Fibroblast of villous mesenchyme (primary cell): Measurements from ENCODE around the gene RFPL3. TPM values are rescaled to one million over a fixed set of nuclear protein-coding genes. Genes with fewer than 3 reads are reported as not detected.

Experiments
- DNase-seq: peaks from one replicate; pipeline ENCODE4 v3.0.0-alpha.2; 2010; ENCODE audit warnings: low read depth
- H3K4me3 ChIP-seq: 2 replicates; pipeline ENCODE4 v1.5.1; 2011; ENCODE audit warnings: low read depth, mild to moderate bottlenecking, low read length
- total RNA-seq: library from RNA; depleted of rRNA; stranded (reverse); fragments of >200 nt; gene quantifications from 2 replicates; pipeline ENCODE4 v1.2.3, GENCODE V29; 2012
- TF ChIP-seq, protein P1 (sequence below): IDR thresholded peaks from 2 replicates; pipeline ENCODE4 v1.5.1; 2012; ENCODE audit warnings: low read depth, mild to moderate bottlenecking, low read length; ENCODE audit not compliant: insufficient read depth

Gene RFPL3
- total RNA-seq, 1 donor, result not detected

- TF ChIP-seq, protein P1, sequence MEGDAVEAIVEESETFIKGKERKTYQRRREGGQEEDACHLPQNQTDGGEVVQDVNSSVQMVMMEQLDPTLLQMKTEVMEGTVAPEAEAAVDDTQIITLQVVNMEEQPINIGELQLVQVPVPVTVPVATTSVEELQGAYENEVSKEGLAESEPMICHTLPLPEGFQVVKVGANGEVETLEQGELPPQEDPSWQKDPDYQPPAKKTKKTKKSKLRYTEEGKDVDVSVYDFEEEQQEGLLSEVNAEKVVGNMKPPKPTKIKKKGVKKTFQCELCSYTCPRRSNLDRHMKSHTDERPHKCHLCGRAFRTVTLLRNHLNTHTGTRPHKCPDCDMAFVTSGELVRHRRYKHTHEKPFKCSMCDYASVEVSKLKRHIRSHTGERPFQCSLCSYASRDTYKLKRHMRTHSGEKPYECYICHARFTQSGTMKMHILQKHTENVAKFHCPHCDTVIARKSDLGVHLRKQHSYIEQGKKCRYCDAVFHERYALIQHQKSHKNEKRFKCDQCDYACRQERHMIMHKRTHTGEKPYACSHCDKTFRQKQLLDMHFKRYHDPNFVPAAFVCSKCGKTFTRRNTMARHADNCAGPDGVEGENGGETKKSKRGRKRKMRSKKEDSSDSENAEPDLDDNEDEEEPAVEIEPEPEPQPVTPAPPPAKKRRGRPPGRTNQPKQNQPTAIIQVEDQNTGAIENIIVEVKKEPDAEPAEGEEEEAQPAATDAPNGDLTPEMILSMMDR, result no peak
- DNase-seq, result no peak
- no peak overlapping the region for H3K4me3 ChIP-seq
Measured at GRCh38 chr22:32324505-32325415, 32.9 kb upstream of the RFPL3 start.

DNA sequence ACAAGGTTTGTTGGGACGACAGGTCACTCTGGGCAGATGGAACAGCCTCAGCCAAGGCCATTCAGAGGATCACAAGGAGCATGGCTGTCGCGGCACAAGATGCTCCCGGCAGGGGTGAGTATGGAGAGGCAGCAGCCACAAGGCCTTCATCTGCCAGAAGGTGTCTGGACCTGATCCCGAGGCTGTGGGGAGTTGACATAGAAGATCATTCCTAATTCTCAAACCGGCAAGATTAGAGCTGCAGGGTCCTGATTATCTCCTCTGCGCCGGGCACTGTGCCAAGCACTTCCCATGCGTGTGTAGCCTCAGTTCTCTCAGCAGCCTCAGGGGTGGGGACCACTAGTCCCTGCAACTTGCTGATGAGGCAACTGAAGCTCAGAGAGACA, 32.3 kb upstream of the RFPL3 start:
- no peak for DNase-seq
- no peak overlapping the region for H3K4me3 ChIP-seq

GRCh38 chr22:32325811-32326237, 31.8 kb upstream of the RFPL3 start:
- TF ChIP-seq, protein P1, result no peak
- H3K4me3 ChIP-seq, result no peak overlapping the region
- DNase-seq, result no peak

More for the DNA sequence above, 32.3 kb upstream of the RFPL3 start:
- TF ChIP-seq, protein P1, result no peak

- DNase-seq, result no peak
- TF ChIP-seq, protein P1, result no peak
- no peak overlapping the region for H3K4me3 ChIP-seq
Measured at GRCh38 chr22:32326647-32327046, 31.0 kb upstream of the RFPL3 start.

DNA sequence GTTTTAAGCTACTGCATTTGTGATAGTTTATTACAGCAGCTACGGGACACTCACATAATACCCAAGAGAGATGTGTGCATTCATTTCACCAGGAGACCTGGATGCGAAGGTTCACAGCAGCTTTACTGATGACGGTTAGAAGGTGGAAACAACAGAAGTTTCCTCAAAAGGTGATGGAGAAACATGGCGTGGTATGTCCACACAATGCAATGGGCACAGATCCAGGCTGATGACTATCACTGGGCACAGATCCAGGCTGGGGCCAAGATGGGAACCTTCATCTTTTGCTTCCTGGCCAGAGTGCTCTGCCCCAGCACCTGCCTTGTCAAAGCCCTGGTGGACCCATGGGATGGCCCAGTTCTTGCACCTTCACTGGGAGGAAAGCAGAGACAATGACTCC, 30.6 kb upstream of the RFPL3 start:
- TF ChIP-seq, protein P1, result no peak
- DNase-seq, result no peak
- no peak overlapping the region for H3K4me3 ChIP-seq

DNA sequence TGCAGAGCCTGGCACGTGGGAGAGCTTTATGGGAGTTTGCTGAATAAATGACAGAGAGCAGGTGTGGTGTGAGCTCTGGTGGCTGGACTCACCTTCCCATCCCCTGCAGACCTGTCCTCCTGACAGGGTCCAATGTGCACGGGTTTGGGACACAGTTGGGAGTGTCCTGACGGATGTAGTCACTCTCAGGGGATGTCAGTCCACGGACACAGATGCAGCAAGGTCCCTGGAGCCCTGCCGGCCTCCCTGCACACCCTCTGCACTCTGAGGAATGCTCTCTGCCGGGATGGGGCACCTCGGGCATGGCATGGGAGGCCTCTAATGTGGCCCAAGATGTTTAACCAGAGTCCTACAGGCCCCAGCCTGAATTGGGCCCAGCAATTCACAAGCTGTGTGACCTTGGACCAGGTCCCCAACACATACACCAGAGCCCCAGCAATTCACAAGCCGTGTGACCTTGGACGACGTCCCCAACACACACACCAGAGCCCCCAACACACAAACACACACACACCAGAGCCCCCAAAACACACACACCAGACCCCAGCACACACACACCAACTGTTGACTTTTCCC, 30.0 kb upstream of the RFPL3 start:
- TF ChIP-seq, protein P1, result no peak
- no peak overlapping the region for H3K4me3 ChIP-seq
- no peak for DNase-seq
